ENCODE measurements around the gene ZDHHC5. TPM values are rescaled to one million over a fixed set of nuclear protein-coding genes. Genes with fewer than 3 reads are reported as not detected.

The ZDHHC5 gene
- total and polyA plus RNA-seq, 2 of the 13 experiments (the other 11 are each of a cell fraction or from before 2014, with no cell fraction given) = 26.6 to 34.0 TPM

DNA sequence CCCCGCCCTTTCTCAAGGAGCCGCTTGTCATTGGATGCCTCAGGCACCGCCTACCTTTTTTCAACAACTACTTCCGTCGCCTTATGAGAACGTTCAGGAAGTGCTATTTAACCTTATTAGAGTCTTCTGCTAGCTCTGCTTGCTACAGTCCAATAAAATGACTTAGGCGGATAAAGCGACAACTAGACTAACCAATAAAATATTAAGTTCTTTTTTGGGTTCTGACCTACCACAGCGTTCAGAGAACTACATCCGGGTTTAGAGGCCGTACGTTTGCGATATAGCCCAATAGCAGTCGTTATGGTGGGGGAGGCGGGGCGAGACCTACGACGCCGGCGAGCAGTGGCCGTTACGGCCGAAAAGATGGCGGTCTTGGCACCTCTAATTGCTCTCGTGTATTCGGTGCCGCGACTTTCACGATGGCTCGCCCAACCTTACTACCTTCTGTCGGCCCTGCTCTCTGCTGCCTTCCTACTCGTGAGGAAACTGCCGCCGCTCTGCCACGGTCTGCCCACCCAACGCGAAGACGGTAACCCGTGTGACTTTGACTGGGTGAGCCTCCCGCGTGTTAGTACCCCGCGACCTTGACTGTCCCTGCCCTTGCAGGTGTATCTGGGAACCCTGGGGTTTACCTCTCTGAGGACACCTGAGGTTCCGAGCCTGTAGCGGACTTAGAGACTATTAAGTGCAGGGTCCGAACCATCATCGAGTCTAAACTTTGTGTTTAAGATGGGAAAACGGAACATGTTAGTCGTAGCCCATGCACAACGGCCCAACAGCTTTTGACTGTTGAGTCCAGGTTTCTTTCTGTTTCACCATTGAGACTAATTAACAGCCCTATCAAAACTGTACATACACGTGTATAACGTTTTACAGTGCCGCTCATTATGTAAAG lies 44.6 kb downstream of the ZDHHC5 start, which contains the start of gene TMX2 (continued):
- TF ChIP-seq PHF21A (CRISPR knock-in tag; IDR thresholded peaks at IDR 0.05) (0 out of 2 replicates have a peak, but pooled peaks have one; percentile 35), YEATS4 (CRISPR knock-in tag; IDR thresholded peaks at IDR 0.05; ENCODE audit: borderline replicate concordance) (peak; percentile 90), MEIS1 (CRISPR knock-in tag; IDR thresholded peaks at IDR 0.05; ENCODE audit: borderline replicate concordance) (peak; percentile 63; the same call in 1 of the 2 replicates), KAT8 (CRISPR knock-in tag; IDR thresholded peaks at IDR 0.05) (peak; percentile 97), ETV5 (CRISPR knock-in tag; IDR thresholded peaks at IDR 0.05; ENCODE audit: borderline replicate concordance) (0 out of 2 replicates have a peak, but pooled peaks have one; percentile 14), ZNF274 (CRISPR knock-in tag; IDR thresholded peaks at IDR 0.05) (0 out of 2 replicates have a peak, but pooled peaks have one; percentile 21), NR2C2 (CRISPR knock-in tag; IDR thresholded peaks at IDR 0.05; ENCODE audit: borderline replicate concordance) (peak; percentile 99), ELF4 (CRISPR knock-in tag; IDR thresholded peaks at IDR 0.05; ENCODE audit: borderline replicate concordance) (peak; percentile 82; the same call in 1 of the 2 replicates), NFKB2 (CRISPR knock-in tag; IDR thresholded peaks at IDR 0.05; ENCODE audit: borderline replicate concordance) (peak; percentile 31; the same call in 1 of the 2 replicates), MXI1 (IDR thresholded peaks at IDR 0.05; ENCODE audit: borderline replicate concordance, low read depth, low read length) (peak; percentile 75; the same call in 1 of the 3 replicates), ATF1 (CRISPR knock-in tag; IDR thresholded peaks at IDR 0.05) (peak; percentile 97), RFX5 (IDR thresholded peaks at IDR 0.05; ENCODE audit: low read depth, low read length) (no peak; the same call in 1 of the 2 replicates), ZNF34 (CRISPR knock-in tag; IDR thresholded peaks at IDR 0.05; ENCODE audit: borderline replicate concordance) (0 out of 2 replicates have a peak, but pooled peaks have one; percentile 63)
- TF ChIP-seq, protein P1, sequence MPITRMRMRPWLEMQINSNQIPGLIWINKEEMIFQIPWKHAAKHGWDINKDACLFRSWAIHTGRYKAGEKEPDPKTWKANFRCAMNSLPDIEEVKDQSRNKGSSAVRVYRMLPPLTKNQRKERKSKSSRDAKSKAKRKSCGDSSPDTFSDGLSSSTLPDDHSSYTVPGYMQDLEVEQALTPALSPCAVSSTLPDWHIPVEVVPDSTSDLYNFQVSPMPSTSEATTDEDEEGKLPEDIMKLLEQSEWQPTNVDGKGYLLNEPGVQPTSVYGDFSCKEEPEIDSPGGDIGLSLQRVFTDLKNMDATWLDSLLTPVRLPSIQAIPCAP (CRISPR knock-in tag; IDR thresholded peaks at IDR 0.05; ENCODE audit: low read depth) = no peak
- TF ChIP-seq, protein P2, sequence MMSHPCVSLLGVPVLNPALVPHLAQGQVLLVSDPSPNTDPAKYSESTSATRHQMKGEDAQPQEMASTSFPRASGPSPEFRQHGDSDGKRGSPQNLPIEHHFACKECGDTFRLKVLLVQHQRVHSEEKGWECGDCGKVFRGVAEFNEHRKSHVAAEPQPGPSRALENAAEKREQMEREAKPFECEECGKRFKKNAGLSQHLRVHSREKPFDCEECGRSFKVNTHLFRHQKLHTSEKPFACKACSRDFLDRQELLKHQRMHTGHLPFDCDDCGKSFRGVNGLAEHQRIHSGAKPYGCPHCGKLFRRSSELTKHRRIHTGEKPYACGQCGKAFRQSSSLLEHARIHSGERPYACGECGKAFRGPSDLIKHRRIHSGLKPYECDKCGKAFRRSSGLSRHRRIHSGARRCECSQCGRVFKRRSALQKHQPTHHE (CRISPR knock-in tag; IDR thresholded peaks at IDR 0.05; ENCODE audit: borderline replicate concordance) = 0 out of 2 replicates have a peak, but pooled peaks have one; percentile 51
- TF ChIP-seq, protein P3, sequence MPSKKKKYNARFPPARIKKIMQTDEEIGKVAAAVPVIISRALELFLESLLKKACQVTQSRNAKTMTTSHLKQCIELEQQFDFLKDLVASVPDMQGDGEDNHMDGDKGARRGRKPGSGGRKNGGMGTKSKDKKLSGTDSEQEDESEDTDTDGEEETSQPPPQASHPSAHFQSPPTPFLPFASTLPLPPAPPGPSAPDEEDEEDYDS (CRISPR knock-in tag; IDR thresholded peaks at IDR 0.05) = 0 out of 2 replicates have a peak, but pooled peaks have one; percentile 34
- TF ChIP-seq, protein P4, sequence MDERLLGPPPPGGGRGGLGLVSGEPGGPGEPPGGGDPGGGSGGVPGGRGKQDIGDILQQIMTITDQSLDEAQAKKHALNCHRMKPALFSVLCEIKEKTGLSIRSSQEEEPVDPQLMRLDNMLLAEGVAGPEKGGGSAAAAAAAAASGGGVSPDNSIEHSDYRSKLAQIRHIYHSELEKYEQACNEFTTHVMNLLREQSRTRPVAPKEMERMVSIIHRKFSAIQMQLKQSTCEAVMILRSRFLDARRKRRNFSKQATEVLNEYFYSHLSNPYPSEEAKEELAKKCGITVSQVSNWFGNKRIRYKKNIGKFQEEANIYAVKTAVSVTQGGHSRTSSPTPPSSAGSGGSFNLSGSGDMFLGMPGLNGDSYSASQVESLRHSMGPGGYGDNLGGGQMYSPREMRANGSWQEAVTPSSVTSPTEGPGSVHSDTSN (CRISPR knock-in tag; IDR thresholded peaks at IDR 0.05) = peak; percentile 88
- TF ChIP-seq, protein P5, sequence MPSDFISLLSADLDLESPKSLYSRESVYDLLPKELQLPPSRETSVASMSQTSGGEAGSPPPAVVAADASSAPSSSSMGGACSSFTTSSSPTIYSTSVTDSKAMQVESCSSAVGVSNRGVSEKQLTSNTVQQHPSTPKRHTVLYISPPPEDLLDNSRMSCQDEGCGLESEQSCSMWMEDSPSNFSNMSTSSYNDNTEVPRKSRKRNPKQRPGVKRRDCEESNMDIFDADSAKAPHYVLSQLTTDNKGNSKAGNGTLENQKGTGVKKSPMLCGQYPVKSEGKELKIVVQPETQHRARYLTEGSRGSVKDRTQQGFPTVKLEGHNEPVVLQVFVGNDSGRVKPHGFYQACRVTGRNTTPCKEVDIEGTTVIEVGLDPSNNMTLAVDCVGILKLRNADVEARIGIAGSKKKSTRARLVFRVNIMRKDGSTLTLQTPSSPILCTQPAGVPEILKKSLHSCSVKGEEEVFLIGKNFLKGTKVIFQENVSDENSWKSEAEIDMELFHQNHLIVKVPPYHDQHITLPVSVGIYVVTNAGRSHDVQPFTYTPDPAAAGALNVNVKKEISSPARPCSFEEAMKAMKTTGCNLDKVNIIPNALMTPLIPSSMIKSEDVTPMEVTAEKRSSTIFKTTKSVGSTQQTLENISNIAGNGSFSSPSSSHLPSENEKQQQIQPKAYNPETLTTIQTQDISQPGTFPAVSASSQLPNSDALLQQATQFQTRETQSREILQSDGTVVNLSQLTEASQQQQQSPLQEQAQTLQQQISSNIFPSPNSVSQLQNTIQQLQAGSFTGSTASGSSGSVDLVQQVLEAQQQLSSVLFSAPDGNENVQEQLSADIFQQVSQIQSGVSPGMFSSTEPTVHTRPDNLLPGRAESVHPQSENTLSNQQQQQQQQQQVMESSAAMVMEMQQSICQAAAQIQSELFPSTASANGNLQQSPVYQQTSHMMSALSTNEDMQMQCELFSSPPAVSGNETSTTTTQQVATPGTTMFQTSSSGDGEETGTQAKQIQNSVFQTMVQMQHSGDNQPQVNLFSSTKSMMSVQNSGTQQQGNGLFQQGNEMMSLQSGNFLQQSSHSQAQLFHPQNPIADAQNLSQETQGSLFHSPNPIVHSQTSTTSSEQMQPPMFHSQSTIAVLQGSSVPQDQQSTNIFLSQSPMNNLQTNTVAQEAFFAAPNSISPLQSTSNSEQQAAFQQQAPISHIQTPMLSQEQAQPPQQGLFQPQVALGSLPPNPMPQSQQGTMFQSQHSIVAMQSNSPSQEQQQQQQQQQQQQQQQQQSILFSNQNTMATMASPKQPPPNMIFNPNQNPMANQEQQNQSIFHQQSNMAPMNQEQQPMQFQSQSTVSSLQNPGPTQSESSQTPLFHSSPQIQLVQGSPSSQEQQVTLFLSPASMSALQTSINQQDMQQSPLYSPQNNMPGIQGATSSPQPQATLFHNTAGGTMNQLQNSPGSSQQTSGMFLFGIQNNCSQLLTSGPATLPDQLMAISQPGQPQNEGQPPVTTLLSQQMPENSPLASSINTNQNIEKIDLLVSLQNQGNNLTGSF (CRISPR knock-in tag; IDR thresholded peaks at IDR 0.05) = 0 out of 2 replicates have a peak, but pooled peaks have one; percentile 32
